Right lobe of liver (tissue), 6 donors: ENCODE measurements around the gene TMSB10. TPM values are rescaled to one million over a fixed set of nuclear protein-coding genes. Genes with fewer than 3 reads are reported as not detected.

Source experiments
- ATAC-seq, 4 donors: fragments of 200-7000 bp; cut with Tn5 transposase; one replicate each; pipeline ENCODE4 v1.9.1; 2020; ENCODE audit warnings: mild to moderate bottlenecking in 4 of 4, moderate library complexity in 4 of 4
- DNase-seq, 3 donors: peaks; one replicate each; pipeline ENCODE4 v3.0.0-alpha.2; 2020
- H3K27ac ChIP-seq, 3 donors: fragments of 200-600 bp; one replicate each; pipeline ENCODE4 v1.8.0; 2022
- H3K27me3 ChIP-seq, 2 donors: fragments of 200-600 bp; one replicate each; pipeline ENCODE4 v1.8.0; 2022
- H3K36me3 ChIP-seq, 4 donors: fragments of 200-600 bp; sonication (generic) in 1 of 4; one replicate each; pipeline versions ENCODE4 v1.5.1 to v1.8.0; 2017 to 2022; ENCODE audit warnings: control low read depth in 1 of 4
- H3K4me1 ChIP-seq, 4 donors: fragments of 200-600 bp; sonication (generic) in 1 of 4; one replicate each; pipeline versions ENCODE4 v1.5.1 to v1.8.0; 2017 to 2022; ENCODE audit warnings: control low read depth in 1 of 4
- H3K4me3 ChIP-seq, 3 donors: fragments of 200-600 bp; one replicate each; pipeline ENCODE4 v1.8.0; 2022
- H3K9me3 ChIP-seq, 4 donors: fragments of 200-600 bp; sonication (generic) in 1 of 4; one replicate each; pipeline versions ENCODE4 v1.5.1 to v1.8.0; 2017 to 2022; ENCODE audit warnings: control low read depth in 1 of 4
- POLR2A ChIP-seq: fragments of 450-650 bp; IDR thresholded peaks from one replicate; pipeline ENCODE4 v1.6.1; 2017; ENCODE audit warnings: antibody characterized with exemption, mild to moderate bottlenecking
- WGBS: methylation state at CpG from one replicate; pipeline ENCODE4 v1.1.6; 2018; ENCODE audit warnings: low coverage, low lambda C conversion rate; ENCODE audit not compliant: insufficient coverage; ENCODE audit errors: missing lambda C conversion rate; 5-methylcytosine and 5-hydroxymethylcytosine counted together
- intact Hi-C, 2 donors: fragments of 100-400 bp; cut with DNase I; formaldehyde crosslinking; loops; one replicate each; pipeline versions ENCODE4 v1.11.2 to v1.14.1; 2022
- total RNA-seq, 6 experiments: library from RNA; depleted of rRNA in 2 of 6; stranded (reverse); fragments of >200 nt in 2 of 6; fragmentation: NEBNext Ultra II Directional in 3 of 6; extraction: Animal tissue kit (Norgen Biotek cat#: 25700) in 3 of 6; gene quantifications; one replicate each; pipeline versions ENCODE4 v1.1.0 to v1.2.4, GENCODE V29; 2016 to 2023
- TF ChIP-seq, protein P1 (sequence below), 4 donors: fragments of 200-600 bp in 3 of 4; fragments of 450-650 bp in 1 of 4; IDR thresholded peaks; one replicate each; pipeline versions ENCODE4 v1.5.1 to v1.8.0; 2016 to 2022; ENCODE audit warnings: antibody characterized with exemption in 4 of 4, mild to moderate bottlenecking in 2 of 4
- donor health status: DM: no; HTN: yes; CAD: no.
- donor health status: DM: no; HTN: no; CAD: no.
- donor health status: DM: no; HTN: no; CAD: no.
- donor health status: DM: no; HTN: yes; CAD: no.
- donor health status: DM: no; HTN: yes; CAD: no.

TMSB10 gene
- total RNA-seq, 6 experiments from 2014 or later, result 77.3 to 814 (median 270) TPM

DNA sequence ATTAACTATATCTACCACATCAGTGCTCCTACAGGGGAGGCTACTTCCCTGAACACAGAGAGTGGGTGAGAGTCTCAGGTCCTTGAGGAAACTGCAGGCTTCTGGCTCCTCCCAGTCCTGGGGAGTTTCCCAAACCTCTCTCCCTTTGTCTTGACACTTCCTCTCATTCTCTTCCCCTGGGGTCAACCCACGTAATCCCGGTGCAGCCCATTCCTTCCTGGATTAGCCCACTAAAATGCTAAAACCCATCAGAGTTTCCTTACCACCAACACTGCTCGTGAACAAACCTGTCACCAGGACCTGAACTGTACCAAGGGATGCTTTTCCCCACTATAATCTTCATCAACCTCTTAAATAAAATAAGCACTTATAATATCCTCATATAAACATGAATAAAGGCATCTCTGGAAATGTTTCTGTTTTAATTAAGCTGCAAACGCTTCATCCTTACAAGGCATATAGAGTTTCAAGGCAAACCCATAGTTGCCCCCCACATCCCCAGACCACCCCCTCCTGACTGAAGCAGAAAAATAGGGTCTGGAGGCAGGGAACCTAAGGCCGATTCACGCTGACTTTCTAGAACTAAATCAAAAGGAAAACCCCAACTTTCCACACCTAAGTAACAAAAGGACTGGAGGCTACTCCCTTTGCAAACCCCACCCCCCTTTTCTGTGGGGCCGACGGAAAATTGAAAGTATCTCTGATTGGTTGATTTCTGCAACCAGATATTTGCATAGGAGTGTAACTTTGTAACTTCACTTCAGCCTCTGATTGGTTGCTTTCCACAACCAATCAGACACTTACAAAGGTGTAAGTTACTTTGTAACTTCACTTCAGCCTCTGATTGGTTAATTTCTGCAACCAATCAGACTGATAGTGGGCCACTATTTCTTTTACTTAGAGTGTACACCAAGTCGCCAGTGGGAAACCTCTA lies 19.0 kb downstream of the TMSB10 start:
- H3K27me3 ChIP-seq, result no peaks in the 10 kb centered on the region
- WGBS, result 48% methylated on average over 9 of the region's 9 CpGs
- H3K9me3 ChIP-seq, result no peaks in the 10 kb centered on the region
- no peaks in the 10 kb centered on the region for H3K36me3 ChIP-seq
- intact Hi-C loops, result no loop called here
- TF ChIP-seq POLR2A, result no peak
- TF ChIP-seq, protein P1, sequence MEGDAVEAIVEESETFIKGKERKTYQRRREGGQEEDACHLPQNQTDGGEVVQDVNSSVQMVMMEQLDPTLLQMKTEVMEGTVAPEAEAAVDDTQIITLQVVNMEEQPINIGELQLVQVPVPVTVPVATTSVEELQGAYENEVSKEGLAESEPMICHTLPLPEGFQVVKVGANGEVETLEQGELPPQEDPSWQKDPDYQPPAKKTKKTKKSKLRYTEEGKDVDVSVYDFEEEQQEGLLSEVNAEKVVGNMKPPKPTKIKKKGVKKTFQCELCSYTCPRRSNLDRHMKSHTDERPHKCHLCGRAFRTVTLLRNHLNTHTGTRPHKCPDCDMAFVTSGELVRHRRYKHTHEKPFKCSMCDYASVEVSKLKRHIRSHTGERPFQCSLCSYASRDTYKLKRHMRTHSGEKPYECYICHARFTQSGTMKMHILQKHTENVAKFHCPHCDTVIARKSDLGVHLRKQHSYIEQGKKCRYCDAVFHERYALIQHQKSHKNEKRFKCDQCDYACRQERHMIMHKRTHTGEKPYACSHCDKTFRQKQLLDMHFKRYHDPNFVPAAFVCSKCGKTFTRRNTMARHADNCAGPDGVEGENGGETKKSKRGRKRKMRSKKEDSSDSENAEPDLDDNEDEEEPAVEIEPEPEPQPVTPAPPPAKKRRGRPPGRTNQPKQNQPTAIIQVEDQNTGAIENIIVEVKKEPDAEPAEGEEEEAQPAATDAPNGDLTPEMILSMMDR (IDR thresholded peaks at IDR 0.05), result no peak
- H3K27ac ChIP-seq, result no peak overlapping the region
- ATAC-seq (peak in 1 of 4 donors; percentile 8), DNase-seq (no peak)
- no peak overlapping the region for H3K4me3 ChIP-seq
- H3K4me1 ChIP-seq, result peaks cover 0 to 12% (median 2%) of the 10 kb centered on the region in 4 donors

DNA sequence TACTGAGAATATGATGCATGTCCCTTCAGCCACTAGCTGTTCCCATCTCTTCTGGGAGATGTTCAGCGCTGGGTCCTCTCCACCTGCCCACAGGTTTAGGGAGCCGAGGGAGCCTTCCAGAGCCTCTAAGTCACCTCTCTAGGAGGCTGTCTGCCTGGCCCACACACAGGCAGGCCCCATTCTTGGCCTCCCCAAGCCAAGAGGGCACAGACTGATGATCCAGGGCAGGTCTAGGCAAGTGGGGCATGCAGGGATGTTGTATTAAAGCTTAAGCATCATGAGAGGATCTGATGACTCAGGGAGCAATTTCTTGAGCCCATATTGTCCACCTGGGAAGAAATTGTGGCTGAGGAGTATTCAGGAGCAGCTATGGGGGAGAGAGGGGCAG lies 19.9 kb downstream of the TMSB10 start:
- ATAC-seq, result no peak
- intact Hi-C loops, result no loop called here
- TF ChIP-seq, protein P1 (IDR thresholded peaks at IDR 0.05), result no peak
- no peak for TF ChIP-seq POLR2A
- WGBS, result 100% methylated on average over 2 of the region's 2 CpGs
- Histone ChIP-seq H3K27me3 (no peaks in the 10 kb centered on the region), H3K4me3 (no peak overlapping the region), H3K27ac (no peak overlapping the region), H3K9me3 (no peaks in the 10 kb centered on the region), H3K4me1 (peaks cover 0 to 12% (median 2%) of the 10 kb centered on the region in 4 donors), H3K36me3 (no peaks in the 10 kb centered on the region)
- no peak for DNase-seq

DNA sequence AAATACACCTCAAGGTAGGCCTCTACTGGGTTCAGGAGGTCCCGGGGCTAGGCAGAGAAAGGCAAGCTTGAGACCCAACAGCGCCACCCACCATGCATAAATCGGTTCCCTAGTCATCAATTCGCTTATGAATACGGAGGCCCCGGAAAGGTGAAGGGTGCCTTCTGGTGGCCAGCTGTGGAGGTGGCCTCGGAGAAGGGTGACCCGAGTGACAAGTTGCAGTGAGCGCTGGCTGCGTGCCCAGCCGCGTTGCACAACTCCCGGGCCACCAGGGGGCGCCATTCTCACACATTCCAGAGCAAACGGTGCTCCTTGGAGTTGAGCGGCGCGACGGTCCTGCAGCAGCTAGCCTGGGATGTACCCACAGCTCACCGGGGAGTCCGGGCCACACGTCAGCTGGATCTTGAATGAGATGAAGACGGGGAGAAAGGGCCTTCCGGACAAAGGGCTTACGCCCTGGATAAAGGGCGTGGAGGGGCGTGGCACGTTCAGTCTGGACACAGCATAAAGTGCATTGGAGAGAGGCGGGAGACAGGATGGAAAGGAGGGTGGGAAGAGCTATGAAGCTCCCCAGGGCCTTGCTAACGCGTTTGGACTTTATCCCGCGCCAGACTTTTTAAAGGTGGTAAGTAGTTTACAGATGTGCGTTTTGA lies 20.4 kb downstream of the TMSB10 start:
- H3K4me3 ChIP-seq, result peak overlapping the region in 2 of 3 donors; percentile 26 to 29
- peaks cover 0 to 12% (median 2%) of the 10 kb centered on the region in 4 donors for H3K4me1 ChIP-seq
- no peak overlapping the region for H3K27ac ChIP-seq
- intact Hi-C loops, result no loop called here
- no peaks in the 10 kb centered on the region for H3K27me3 ChIP-seq
- TF ChIP-seq, protein P1 (IDR thresholded peaks at IDR 0.05), result peak; percentile 99 to 100 (median 100)
- no peak for TF ChIP-seq POLR2A
- peak; percentile 95 to 97 (median 96) for DNase-seq
- WGBS, result 3% methylated on average over 19 of the region's 34 CpGs
- H3K9me3 ChIP-seq, result no peaks in the 10 kb centered on the region
- H3K36me3 ChIP-seq, result no peaks in the 10 kb centered on the region
- peak; percentile 91 to 98 (median 94) for ATAC-seq

DNA sequence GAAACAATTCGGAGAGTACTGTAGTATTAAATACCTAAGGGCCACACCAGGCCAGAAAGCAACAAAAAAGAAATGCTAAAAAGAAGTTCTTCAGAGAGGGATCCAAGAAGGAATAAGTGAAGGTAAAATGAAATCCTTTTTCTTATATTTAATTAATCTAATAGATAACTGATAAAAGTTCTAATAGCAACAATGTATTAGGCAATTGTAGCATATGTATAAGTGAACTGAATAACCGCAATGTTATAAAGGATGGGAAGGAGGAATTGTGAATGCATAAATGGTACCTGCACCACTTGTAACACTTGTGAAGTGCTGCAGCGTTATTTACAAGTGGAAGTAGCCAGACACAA lies 21.8 kb downstream of the TMSB10 start:
- no peaks in the 10 kb centered on the region for H3K9me3 ChIP-seq
- H3K36me3 ChIP-seq, result no peaks in the 10 kb centered on the region
- peaks cover 0 to 12% (median 2%) of the 10 kb centered on the region in 4 donors for H3K4me1 ChIP-seq
- DNase-seq, result no peak
- intact Hi-C loops, result no loop called here
- no peak overlapping the region for H3K27ac ChIP-seq
- TF ChIP-seq, protein P1 (IDR thresholded peaks at IDR 0.05), result no peak
- TF ChIP-seq POLR2A, result no peak
- no peak for ATAC-seq
- 44% methylated on average over 3 of the region's 3 CpGs for WGBS
- no peak overlapping the region for H3K4me3 ChIP-seq
- H3K27me3 ChIP-seq, result no peaks in the 10 kb centered on the region
